Stimulated activated CD4-positive, alpha-beta T cell treated with anti-CD3 and anti-CD28 coated beads, Interleukin-15, amount 100 ng/mL, for 24 hours (primary cell): Measurements from ENCODE around the gene SEPTIN10.
"Not testable (repeated sequence)": the region's sequence is repeated elsewhere in the genome, so short reads cannot be mapped to it uniquely, and the experiment has no call there.

Source experiments
- DNase-seq: peaks from one replicate; pipeline ENCODE4 v3.0.0-alpha.2; 2020

The SEPTIN10 gene

DNA sequence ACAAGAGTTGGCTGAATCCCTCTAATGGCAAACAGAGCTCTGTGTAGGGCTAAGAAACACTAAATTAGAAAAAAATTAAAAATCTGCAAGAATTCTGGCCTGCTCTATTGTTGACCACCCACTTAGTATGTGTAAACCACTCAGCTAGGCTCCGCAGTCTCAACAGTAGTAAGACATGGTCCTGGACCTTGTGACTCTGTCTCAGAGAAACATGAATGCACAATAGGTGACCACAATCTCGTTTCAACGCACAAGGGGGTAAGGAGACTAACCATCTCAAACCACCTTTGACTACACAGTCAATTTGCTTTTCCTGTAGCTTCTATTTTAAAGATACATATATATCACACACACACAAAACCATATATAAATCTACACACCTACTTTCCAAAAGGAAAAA is 16.5 kb downstream of the SEPTIN10 start:
- DNase-seq: no peak

DNA sequence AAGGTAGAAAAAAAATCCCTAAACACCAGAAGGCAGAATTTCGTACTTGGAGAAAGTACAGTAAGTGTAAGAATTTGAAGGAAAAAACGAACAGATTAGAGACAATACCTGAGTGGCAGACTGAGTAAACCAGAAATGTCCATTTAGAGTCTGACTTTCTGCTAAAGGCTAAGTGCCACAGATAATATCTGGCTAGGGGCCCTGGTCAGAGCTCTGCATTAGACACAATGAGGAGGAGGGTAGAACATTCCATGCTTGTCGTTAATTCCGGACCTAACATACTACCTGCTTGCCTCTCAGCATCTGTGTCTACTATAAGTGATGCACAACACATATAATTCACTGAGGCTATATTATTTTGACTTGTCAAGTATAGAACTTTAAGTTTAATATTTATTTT is 18.1 kb downstream of the SEPTIN10 start:
- no peak for DNase-seq

DNA sequence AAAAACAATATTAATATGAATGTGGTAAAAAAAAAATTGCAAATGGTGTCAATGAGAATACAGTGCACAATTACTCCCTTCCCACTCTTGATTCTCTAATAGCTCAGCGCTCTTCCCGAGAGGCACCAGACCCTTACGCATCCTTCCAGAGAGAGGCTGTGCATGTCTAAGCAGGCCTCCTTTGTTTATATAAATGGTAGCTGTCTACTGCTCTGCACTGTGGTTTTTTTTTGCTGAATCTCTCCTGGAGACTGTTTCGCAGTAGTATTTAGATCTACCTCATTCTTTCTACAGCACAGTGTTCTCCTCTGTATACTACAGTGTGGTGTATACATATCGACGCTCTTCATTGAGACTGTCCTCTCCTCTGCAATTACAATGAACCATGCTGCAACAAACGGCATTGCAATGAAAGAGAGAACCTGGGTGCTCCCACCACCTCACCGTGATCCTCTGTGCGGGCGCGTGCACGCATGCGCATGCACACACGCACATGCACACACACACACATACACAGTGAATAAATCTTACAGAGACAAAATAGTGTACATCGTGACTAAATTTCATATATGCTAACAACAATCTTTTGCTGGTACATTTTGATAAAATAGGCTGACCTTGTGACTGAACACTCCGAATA is 19.4 kb downstream of the SEPTIN10 start:
- DNase-seq: no peak

DNA sequence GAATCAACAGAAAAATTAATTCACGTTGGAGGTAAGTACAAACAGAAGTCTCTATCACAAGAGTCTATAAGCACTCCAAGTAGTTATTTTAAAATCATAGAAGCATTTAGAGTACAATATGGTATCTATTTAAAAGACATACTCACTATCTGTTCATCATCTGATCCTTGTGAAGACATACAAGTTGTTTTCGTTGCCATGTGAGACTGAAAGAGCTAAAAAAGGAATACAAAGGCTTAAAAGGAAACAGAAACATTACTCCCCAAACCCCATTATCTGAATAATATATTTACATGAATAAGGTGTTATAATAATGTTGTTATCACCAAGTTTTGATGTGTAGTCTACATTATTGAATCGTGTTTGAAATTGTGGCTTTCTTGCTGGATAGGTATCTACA is 20.9 kb downstream of the SEPTIN10 start:
- DNase-seq: no peak

DNA sequence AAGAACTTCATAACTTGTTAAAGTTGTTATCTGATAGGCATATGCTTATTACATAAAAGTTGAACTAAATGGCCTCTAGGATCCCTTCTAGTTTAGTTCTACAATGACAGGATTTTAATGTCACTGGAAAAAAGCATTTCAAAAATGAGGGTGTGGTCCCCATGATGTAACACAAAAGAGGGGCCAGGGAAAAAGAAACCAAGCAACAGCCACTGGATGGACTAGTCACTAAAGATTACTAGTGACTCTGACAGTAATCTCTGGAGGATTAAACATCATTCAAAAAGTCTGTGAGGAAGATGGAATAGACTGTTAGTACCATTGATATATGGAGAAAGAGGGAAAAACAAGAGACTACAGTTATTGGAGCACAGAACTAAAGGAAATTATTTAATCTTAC is 22.6 kb downstream of the SEPTIN10 start:
- DNase-seq: no peak

DNA sequence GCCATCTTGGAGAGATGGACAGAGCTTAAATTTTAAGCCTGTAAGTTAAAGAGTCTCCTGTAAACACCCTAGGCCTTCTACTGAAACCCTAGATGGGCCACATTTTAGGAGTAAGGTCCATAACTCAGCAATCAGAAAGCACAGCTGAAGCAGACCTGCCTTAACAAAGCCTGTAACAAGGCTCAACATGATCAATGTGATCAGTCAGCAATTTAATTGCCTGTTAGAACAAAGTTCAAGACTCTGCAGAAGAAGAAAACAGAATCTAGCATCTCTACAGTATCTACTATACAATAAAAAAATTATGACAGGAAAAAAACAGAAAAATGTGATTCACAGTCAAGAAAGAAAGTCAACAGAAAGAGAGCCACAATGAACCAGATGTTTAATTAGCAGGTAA is 27.1 kb downstream of the SEPTIN10 start:
- DNase-seq: no peak

DNA sequence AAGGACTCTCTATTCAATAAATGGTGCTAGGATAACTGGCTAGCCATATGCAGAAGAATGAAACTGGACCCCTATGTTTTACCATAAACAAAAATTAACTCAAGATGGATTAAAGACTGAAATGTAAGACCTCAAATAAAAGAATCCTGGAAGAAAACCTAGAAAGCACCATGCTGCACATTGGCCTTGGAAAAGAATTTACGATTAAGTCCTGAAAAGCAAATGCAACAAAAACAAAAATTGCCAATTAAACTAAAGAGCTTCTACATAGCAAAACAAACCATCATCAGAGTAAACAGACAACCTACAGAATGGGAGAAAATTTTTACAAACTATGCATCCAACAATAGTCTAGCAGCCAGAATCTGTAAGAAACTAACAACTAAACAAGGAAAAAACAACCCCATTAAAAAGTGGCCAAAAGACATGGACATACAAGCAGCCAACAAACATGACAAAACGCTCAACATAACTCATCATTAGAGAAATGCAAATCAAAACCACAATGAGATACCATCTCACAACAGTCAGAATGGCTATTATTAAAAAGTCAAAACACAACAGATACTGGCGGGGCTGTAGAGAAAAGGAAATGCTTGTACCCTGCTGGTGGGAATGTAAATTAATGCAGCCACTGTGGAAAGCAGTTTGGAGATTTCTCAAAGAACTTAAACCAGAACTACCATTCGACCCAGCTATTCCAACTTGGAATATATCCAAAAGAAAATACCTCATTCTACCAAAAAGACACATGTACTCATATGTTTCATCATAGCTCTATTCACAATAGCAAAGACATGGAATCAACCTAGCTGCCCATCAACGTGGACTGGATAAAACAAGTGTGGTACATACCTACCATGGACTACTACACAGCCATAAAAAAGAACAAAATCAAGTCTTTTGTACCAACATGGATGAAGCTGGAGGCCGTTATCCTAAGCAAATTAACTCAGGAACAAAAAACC is 30.6 kb downstream of the SEPTIN10 start:
- no peak for DNase-seq

DNA sequence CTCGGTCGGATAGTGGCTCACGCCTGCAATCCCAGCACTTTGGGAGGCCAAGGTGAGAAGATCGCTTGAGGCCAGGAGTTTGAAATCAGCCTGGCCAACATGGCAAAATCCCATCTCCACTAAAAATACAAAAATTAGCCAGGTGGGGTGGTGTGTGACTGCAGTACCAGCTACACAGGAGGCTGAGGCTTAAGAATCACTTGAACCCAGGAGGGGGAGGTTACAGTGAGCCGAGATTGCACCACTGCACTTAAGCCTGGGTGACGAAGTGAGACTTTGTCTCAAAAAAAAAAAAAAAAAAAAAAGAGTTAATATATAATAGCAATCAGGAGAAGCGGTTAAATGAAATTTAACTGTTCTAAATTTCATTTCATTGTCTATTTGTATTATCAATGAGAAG is 36.1 kb downstream of the SEPTIN10 start:
- not testable (repeated sequence) for DNase-seq

DNA sequence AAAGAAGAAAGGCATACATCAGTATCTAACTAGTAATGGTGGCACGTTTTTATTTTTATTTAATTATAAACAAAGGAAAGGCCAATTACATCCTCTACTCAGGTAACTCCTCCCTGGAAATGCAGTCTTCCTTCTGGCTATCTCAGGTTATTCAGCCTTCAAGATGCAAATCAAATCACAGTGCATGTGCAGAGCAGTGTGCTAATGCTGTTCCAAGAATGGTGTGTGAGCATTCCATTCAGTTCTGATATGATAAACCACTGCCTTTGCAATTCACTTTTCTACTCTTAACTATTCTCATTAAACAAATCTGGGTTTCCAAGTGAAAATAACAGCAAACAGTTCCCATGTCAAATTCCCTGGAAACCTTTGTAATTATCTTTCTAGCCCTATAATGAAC is 38.4 kb downstream of the SEPTIN10 start:
- no peak for DNase-seq

DNA sequence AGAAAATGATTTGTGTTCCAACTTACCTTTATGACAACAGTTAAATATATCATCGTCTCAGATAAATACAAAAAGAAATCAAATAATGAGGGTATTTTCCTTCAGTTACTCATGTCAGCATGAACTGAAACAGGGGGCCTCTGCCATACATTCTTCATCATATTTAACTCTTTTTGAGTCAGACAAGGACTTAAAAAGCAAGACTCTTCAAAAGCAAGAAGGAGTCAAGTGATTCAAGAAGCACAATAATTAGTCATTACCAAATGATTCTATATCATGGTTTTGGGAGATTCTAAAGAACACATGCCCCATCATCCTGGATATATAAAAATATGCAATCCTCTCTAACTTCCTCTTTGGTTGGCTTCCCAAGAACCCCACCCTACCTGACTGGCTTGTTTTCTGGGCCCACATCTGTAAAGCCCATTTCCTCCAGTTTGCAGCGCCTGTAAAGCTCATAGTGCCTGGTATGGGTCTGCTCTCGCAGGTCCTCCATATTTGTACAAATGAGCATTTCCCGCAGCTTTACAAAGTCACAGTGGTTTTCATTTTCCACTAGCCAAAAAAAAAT is 49.7 kb downstream of the SEPTIN10 start:
- DNase-seq: no peak

DNA sequence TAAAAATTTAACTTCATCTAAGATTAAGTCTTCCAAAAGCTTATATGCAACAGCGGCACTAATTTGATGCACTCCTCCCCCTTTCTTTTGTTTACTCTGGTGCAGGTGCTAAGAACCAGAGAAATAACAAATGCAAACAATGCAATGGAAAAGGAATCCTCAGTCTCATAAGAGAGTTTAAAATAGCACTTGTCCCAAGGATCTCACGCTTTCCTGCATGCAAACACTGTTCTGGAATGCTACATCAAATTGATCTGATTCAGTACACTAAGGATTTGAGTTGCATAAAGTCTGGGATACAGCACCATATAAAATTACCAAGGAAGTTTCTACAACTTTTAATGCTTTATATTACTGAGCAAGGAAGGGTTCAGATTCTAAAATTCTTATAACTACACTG is 50.5 kb downstream of the SEPTIN10 start:
- no peak for DNase-seq

DNA sequence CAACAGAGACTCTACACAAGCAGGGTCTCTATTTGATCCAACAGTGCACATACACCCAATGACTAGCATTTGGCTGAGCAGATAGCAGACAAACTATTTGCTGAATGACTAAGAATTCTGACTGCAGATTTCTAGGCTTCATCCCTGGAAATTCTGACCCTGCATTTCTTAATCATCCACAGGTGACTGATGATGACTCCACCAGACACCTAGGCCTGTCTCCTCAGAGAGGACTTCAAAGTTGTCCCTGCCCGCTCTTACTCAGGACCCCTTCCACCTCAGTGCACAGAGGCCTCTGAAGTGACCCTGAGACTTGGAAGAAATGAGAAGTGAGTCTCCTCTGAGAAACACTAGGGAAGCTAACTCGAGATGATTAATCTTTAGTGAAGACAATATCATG is 51.3 kb downstream of the SEPTIN10 start:
- peak; percentile 14 for DNase-seq

DNA sequence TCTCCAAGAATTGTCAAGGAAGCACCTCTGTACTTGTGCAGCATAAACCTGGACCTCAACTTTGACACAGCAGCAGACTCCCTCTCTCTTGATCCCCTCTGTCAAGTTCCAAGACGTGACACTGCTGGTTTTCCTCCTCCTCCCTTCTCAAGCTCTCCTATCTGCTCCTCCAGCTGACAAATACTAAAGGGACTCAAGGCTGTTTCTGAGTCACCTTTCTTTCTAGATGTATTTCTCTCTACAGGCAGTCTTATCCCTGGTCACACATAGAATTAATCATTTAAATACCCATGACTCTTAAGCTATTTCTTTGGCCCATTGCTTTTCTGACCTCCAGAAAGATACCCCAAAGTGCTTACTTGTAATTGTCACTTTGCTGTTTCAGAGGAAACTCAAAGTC is 53.5 kb downstream of the SEPTIN10 start:
- DNase-seq: no peak

DNA sequence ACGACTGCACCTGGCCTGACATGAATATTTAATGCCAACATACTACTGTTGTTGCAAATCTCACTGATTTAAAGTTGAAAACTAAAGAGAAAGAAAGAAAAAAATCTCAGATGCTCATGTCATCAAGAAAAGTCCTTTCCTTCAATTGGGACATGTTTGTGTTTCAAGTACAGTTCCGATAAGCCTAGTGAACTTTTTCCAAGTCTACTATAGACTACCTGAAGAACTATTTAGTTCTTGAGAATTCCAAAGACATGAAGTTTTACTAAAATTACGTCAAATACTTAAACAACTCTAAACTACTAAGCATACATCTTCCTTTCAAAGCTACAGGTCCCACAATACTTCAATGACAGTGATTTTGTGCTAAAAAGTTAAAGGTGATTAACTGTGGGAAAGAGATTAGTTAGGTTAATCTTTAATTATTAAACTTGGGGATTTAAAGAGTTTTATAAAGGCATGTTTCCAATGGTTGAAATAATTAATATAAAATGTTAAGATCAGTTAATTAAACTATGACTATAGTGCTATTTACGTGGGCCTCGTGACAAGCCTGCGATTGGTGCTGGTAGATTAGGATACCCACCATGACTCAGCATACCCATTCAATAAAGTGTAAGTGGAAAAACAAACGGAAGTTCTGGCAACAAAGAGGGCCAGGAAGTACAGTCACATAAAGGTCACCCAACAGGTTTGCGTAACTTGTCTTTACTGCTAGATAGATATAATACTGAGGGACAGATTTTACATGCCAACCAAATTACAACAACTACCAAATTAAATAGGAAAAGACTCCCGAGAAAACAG is 55.5 kb downstream of the SEPTIN10 start:
- no peak for DNase-seq

DNA sequence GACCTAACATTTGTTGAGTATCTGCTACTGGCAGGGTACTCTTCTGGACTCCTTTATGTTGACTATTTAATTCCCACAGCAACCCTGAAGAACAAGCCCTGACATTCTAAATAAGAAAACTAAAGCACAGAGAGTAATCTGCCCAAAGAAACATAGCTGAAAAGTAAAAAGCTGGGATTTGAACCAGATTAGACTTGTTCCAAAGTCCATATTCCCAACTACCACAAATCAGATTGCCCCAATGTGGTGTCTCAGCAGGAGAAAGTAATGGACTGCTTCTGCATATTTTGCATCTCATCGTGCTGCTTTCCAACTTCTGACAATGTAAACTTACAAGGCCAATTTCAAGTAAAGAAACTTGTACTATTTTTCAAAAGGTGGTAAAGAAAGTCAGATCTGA is 56.5 kb downstream of the SEPTIN10 start:
- DNase-seq: no peak

DNA sequence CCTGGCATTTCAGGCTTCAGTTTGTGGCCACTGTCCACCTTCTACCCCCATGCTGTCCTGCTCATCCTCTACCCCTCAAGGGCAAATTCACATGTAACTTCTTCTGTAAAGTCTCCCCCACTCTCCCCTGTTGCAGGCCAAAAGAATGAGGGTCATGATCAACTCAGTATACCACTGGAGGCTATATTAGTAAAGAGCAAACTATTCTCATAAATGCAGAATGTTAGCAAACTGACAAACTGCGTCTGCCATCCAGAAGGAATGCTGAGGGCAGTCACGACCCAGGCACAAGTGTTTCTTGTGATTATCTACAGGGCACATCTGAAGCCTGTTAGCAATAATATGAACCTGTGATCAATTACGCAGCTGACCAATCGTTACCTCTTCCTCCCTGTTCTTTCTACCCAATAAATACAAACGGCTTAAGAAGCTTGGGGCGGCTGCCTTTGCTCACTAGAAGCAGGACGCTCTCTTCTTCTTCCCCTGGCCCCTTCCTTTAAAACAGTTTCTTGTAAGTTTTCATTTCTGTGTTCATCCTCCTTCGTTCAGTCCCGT is 58.3 kb downstream of the SEPTIN10 start:
- DNase-seq: no peak

DNA sequence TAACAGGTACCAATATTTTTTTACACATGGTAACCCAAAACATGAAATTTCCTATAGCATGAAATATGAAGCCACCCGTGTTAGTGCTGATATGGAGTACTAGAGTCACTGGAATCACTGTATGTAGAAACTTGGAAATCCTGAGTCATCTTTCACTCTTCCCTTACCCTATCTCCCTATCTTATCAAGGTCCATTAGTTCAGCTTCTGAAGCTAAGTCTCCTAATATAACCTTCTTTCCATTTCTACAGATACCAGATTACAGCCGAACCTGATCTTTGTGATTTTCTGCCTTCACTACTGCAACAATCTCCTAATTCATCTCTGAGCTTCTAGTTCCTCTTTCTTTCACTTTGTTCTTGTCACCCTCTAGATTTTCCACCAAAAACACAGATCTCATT is 59.0 kb downstream of the SEPTIN10 start:
- DNase-seq: no peak

DNA sequence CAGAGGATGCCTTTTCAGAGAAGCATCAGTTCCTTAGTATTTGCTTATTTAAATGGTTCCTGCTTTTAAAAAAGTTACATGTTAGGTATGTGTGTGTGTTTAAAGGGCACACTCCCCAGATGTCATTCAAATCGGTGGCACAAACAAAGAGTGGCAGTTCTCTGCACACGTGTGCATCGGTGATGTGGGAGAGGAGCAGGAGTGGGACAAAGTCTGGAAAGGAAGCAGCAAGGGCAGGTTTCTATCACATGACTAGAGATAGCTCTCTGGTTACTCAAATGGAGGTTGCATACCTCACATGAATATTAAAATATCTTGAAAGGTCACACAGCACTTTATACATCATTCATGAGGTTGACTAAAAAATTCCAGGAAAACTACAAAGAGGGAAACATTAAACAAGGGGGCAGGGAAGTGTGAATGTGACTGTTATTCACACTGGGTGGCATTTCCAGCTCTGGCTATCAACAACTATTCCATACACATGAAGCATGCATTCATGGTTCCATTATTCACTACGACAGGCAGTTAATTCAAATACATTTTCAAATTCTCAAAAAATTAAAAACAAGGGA is 64.7 kb downstream of the SEPTIN10 start:
- no peak for DNase-seq

DNA sequence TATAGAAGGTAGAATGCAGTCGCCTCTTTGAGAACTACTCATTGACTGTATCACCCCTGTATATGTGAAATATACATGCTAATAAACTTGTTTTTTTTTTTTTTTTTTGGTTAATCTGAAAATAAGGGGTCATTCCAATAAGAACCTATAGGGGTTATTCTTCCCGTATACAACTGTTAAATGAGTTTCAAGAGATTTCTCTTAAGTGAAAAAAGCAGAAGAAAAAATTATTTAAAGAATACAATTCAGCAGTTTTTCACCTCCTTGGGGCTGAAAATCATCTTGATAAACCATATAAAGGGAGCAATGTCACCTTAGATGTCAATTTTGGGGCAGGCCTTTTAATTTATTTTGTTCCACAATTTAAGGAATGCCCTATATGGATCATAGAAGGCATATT is 66.5 kb downstream of the SEPTIN10 start:
- no peak for DNase-seq

DNA sequence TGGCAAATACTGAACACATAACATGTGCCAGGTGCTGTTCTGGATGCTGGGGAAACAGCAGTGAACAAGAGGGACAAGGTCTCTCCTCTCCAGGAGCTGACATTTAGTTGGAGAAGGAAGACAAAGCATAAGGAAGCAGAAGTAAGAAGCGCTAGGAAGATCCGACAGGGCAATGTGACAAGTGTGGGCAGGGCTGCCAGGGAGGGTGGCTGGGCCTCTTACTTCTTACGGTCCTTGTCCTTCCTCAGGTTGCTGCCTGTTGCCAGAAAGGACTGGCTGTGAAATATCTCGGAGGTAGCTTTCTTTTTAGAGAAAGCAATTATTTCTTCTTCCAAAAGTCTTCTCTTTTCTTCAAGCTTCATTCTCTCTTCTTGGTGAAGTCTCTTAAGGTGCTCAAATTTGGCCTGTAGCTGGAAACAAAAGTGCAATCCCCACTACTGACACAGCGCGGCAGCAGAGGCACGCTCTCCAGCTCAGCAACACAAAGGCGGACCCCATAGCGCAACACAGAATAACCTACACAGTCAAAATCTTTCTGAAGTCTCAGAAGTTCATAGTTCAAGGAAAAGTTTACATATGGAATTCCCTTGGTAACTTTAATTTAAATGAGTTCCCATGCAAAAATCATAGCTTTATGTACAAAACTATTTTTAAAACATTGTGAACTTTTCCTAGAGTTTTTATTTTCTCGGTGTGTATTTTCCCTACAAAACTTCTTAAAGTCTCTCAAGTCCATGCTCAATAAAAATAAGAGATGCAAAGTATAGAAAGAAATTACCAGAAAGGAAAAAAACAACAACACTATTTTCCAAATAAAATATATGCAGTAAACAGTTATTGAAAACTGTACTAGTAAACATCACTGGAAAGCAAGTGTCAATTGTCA is 67.7 kb downstream of the SEPTIN10 start:
- peak; percentile 72 for DNase-seq

DNA sequence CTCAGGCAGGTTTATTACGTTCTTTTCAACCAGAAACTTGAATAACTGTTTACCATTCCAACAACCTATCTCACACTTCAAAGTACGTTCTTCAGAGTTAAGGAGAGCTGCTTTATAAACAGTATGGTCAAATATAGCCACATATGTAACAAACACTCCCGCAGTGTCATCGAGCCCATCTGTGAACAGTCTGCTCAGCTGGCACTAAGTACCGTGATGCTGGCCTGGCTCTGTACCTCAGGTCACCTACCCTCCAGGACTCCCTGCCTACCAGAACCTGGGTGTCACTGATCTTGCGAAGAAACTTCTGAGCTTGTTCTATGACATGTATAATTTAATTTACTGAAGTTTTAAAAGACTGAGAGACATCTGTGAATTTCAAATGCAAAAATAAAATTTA is 71.4 kb downstream of the SEPTIN10 start:
- no peak for DNase-seq
